Smooth muscle cell of the pulmonary artery (primary cell): ENCODE data around the gene ITGB5. TPM values are rescaled to one million over a fixed set of nuclear protein-coding genes. Genes with fewer than 3 reads are reported as not detected.

Experiments
- total RNA-seq: library from RNA; depleted of rRNA; stranded (reverse); fragments of >200 nt; gene quantifications from 2 replicates; pipeline ENCODE4 v1.2.3, GENCODE V29; 2014

Gene ITGB5
- total RNA-seq: 842 and 876 TPM in 2 replicates

DNA sequence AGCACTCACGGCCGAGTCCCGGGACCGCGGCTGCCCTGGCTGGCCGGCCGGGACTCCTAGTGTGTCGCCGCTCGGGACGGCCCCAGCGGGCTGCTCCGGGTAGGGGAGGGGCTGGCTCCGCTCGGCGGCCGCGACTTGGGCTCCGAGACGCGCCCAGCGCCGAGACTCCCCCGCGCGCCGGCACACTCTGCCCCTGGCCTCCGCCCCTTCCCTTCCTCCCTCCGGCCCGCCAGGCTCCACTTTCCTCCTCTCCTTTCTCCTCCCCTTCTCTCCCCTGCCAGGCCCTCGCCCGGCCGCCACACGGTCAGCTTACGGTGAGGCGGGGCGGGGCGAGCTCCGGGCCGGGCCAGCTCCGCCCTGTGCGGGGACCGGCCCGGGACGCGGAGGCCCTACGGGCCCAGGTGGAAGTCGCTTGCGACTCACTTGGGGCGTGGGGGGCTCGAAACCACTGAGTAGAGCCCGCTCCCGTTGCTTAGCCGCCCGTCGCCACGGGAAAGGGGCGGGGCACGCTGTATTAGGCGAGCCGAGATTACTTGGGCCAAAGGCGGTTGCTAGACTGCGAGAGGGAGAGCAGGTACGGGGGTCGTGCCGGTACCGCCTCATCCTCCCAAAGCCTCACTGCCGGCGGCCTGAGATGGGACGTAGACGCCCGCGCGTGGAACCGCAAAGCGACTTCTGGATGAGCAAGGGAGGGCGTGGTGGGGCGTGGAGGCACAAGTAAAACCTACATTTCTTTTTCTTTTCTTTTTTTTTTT, at the start of gene ITGB5:
Gene ITGB5, minus strand, starts transcription at position 189 of the 755 bp plus-strand sequence. CDS start 365 bp downstream, outside the sequence.

DNA sequence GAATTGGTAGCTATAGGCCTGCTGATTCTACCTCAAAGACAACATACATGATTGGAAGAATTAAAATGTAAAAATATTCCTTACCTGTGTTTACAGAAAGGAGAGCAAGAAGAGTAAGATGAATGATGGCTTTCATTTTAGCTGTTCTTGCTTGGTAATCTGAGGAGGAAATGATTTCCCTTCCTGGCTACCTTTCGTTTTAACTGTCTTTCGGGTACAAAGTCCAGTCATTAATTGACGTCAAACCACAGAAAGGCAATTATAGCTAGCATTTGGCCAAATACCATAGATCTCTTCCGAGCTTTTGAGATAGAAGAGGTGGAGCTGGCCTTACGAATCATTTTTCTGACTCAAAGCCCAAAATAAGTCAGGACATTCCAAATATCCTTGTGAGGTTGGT, 47.4 kb upstream of the ITGB5 start, which contains the start of gene MUC13:
Gene MUC13, minus strand, starts transcription at position 175 of the 400 bp plus-strand sequence. Its CDS starts 39 bp downstream, at position 136.

GRCh38 chr3:124730129-124730940, 156.8 kb downstream of the ITGB5 start, which contains the start of gene UMPS:
Gene UMPS, plus strand, starts transcription at chr3:124730452. Its CDS starts 20 bp downstream, at chr3:124730472.

Other genes starting within 250 kb of the ITGB5 start
- 21.7 and 22.5 TPM in 2 replicates for gene UMPS, start 156.9 kb downstream of the ITGB5 start, total RNA-seq
- gene MUC13, start 47.4 kb upstream of the ITGB5 start, total RNA-seq: under 0.01 and 0.10 TPM in 2 replicates
- gene HEG1, start 168.6 kb upstream of the ITGB5 start, total RNA-seq: 385 and 641 TPM in 2 replicates